Neuron (in vitro differentiated cells): Measurements from ENCODE around the gene KIAA0825.

Source experiments
- H2AFZ ChIP-seq: one replicate; pipeline ENCODE4 v1.6.1; 2013; ENCODE audit warnings: low read depth, mild to moderate bottlenecking, inconsistent platforms, low read length, moderate library complexity
- H3K27me3 ChIP-seq: one replicate; pipeline ENCODE4 v1.6.1; 2013; ENCODE audit warnings: low read length; ENCODE audit not compliant: insufficient read depth
- H3K36me3 ChIP-seq: one replicate; pipeline ENCODE4 v1.6.1; 2013; ENCODE audit warnings: low read length; ENCODE audit not compliant: insufficient read depth
- H3K4me1 ChIP-seq: one replicate; pipeline ENCODE4 v1.6.1; 2013; ENCODE audit warnings: low read length; ENCODE audit not compliant: insufficient read depth
- H3K4me3 ChIP-seq: 2 replicates; pipeline ENCODE4 v1.5.1; 2013; ENCODE audit warnings: mild to moderate bottlenecking, low read length, moderate library complexity
- H3K9me3 ChIP-seq: one replicate; pipeline ENCODE4 v1.6.1; 2013; ENCODE audit warnings: low read length

The KIAA0825 gene

DNA sequence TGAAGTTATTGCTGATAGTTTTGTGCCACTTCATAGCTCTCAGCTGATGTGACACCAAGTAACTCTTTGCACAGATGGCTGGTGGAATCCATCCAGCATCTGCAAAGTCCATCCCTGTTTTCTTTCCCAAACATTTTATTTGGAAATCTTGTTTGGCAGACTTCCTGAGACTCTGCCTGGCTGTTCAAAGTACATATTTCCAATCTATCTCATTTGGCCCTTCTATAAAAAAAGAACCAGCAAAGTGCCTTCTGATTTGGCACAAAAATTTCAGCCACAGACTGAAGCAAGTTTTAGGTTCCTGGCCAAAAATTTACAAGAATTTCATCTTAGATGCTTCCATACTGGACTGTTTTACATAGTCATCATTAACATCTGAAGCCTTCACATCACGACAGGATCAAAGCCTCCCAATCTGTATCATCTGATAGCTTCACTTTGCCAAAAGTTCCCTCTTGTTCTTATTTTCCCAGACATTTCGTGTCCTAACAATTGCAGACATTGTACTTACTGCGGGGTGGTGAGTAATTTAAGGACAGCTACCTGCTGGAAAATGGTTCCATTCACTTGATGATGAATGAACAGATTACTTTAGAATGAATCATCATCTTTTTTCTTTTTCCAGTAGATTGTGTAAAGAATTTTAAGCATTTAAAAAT lies 377.3 kb downstream of the KIAA0825 start:
- Histone ChIP-seq H3K27me3 (no peaks in the 10 kb centered on the region), H3K36me3 (no peaks in the 10 kb centered on the region), H3K9me3 (no peaks in the 10 kb centered on the region), H3K4me1 (peaks cover 5% of the 10 kb centered on the region), H2AFZ (no peak overlapping the region), H3K4me3 (no peak overlapping the region)

DNA sequence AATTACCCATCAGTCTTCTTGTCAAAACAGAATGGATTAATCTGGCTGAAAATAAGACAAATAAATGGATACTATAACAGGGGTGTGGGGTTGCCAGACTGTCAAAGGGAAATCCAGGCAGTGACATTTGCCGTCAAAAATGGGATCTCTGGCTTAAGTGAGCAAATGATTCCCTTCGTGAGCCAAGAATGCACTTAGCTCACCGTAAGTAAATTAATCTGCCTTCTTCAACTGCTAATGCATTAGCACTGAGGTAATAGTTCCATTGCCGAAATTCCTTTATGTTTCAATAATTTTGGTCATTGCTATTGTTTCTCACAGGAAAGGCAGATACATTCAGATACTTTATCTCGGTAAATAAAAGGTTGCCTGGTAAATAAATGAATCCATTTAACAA lies 377.8 kb downstream of the KIAA0825 start:
- Histone ChIP-seq H3K36me3 (no peaks in the 10 kb centered on the region), H3K27me3 (no peaks in the 10 kb centered on the region), H3K4me1 (peaks cover 5% of the 10 kb centered on the region), H2AFZ (no peak overlapping the region), H3K9me3 (peaks cover 2% of the 10 kb centered on the region), H3K4me3 (no peak overlapping the region)

DNA sequence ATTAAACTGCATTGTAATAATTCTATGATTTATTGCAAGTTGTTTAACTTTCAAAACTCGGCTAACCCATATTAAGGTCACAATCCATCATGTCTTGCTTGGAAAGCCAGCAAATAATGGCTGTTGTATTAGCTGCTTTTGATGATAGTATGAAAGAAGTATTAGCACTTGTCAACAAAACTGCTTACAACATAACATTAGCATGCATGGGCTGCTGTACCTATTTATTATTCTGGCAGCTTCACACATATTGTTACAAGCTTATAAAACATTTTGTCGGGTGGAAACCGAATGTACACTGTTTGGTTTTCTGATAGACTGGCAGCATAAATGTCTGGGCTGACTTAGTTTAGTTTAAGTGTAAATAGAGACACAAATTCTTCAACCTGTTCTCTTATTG lies 378.3 kb downstream of the KIAA0825 start:
- Histone ChIP-seq H3K27me3 (no peaks in the 10 kb centered on the region), H3K4me3 (no peak overlapping the region)

DNA sequence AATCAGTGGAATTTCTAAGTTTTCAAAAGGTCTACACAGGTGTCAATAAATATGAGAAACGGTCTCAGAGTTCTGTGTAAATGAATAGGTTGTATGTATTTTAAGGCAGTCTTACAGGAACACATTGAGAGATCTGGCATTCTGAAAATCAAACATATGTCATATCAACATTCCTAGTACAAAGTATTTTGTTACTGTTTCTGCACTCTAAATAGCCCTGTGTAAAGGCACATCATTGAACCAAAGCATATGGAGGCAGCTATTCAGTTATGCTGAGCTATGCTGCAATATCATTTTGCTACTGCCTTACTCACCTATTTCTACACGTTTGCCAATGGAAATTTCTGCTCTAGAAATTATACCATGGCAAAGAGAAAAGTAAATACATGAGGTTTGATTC lies 379.1 kb downstream of the KIAA0825 start:
- Histone ChIP-seq H3K4me3 (no peak overlapping the region), H3K4me1 (peaks cover 5% of the 10 kb centered on the region), H2AFZ (no peak overlapping the region), H3K36me3 (no peaks in the 10 kb centered on the region), H3K27me3 (no peaks in the 10 kb centered on the region), H3K9me3 (peaks cover 5% of the 10 kb centered on the region)

More for the DNA sequence above, 378.3 kb downstream of the KIAA0825 start:
- no peak overlapping the region for H2AFZ ChIP-seq
- peaks cover 5% of the 10 kb centered on the region for H3K9me3 ChIP-seq
- H3K36me3 ChIP-seq: no peaks in the 10 kb centered on the region
- peaks cover 5% of the 10 kb centered on the region for H3K4me1 ChIP-seq

GRCh38 chr5:94234987-94235386 lies 383.4 kb downstream of the KIAA0825 start:
- H3K4me1 ChIP-seq: no peaks in the 10 kb centered on the region
- H3K27me3 ChIP-seq: no peaks in the 10 kb centered on the region
- H3K4me3 ChIP-seq: no peak overlapping the region
- H3K9me3 ChIP-seq: peaks cover 7% of the 10 kb centered on the region
- H3K36me3 ChIP-seq: no peaks in the 10 kb centered on the region
- no peak overlapping the region for H2AFZ ChIP-seq

GRCh38 chr5:94228791-94229190 lies 389.6 kb downstream of the KIAA0825 start:
- no peak overlapping the region for H3K4me3 ChIP-seq

GRCh38 chr5:94223235-94223634 lies 395.2 kb downstream of the KIAA0825 start:
- no peak overlapping the region for H2AFZ ChIP-seq
- no peaks in the 10 kb centered on the region for H3K36me3 ChIP-seq
- H3K4me1 ChIP-seq: peaks cover 12% of the 10 kb centered on the region
- H3K4me3 ChIP-seq: no peak overlapping the region
- no peaks in the 10 kb centered on the region for H3K27me3 ChIP-seq
- no peaks in the 10 kb centered on the region for H3K9me3 ChIP-seq

More at GRCh38 chr5:94228791-94229190, 389.6 kb downstream of the KIAA0825 start:
- no peaks in the 10 kb centered on the region for H3K4me1 ChIP-seq
- peaks cover 1% of the 10 kb centered on the region for H3K9me3 ChIP-seq
- H2AFZ ChIP-seq: no peak overlapping the region
- no peaks in the 10 kb centered on the region for H3K36me3 ChIP-seq
- H3K27me3 ChIP-seq: no peaks in the 10 kb centered on the region

DNA sequence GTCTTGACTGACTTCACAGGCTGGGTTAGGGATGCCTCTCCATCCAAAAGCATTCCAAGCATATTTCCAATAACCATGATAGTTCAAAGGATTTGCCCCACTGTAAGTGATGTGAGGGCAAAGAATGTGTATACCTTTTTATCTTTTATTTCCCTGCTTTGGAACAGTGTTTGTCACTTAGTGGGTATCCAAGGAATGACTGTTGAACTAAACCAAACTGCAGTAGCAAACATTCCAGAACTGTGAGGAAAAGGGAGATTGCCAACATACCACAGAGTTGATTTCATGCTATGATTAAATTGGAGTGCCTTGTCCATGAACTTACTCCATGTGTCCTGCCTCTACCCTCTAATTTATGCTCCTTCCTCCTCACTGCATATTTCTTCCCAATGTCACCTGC lies 400.0 kb downstream of the KIAA0825 start:
- no peak overlapping the region for H2AFZ ChIP-seq
- H3K27me3 ChIP-seq: no peaks in the 10 kb centered on the region
- peaks cover 12% of the 10 kb centered on the region for H3K4me1 ChIP-seq
- H3K9me3 ChIP-seq: no peaks in the 10 kb centered on the region
- H3K36me3 ChIP-seq: no peaks in the 10 kb centered on the region
- H3K4me3 ChIP-seq: no peak overlapping the region

DNA sequence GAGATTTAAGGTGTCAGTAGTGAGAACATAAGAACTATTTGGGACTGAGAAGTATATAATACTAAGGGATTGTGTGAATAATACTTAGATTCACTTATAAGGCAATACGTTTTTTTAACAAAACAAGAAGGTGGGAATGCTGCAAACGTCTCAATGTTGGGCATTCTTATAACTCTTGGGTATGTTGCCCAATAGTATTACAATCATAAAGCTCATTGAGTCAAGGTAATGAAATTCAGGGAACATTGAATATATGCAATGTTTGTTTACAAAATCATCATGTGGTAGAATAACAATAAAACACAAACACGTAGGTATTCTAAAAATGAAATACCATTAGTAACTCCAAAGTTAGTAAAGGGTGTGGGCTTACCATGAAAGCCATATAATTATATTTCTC lies 400.7 kb downstream of the KIAA0825 start:
- no peaks in the 10 kb centered on the region for H3K27me3 ChIP-seq
- H3K36me3 ChIP-seq: no peaks in the 10 kb centered on the region
- no peaks in the 10 kb centered on the region for H3K9me3 ChIP-seq
- H3K4me3 ChIP-seq: no peak overlapping the region
- peaks cover 12% of the 10 kb centered on the region for H3K4me1 ChIP-seq
- no peak overlapping the region for H2AFZ ChIP-seq

GRCh38 chr5:94217216-94217615 lies 401.2 kb downstream of the KIAA0825 start:
- Histone ChIP-seq H2AFZ (no peak overlapping the region), H3K27me3 (no peaks in the 10 kb centered on the region), H3K4me3 (no peak overlapping the region), H3K4me1 (peaks cover 9% of the 10 kb centered on the region), H3K36me3 (no peaks in the 10 kb centered on the region), H3K9me3 (no peaks in the 10 kb centered on the region)

DNA sequence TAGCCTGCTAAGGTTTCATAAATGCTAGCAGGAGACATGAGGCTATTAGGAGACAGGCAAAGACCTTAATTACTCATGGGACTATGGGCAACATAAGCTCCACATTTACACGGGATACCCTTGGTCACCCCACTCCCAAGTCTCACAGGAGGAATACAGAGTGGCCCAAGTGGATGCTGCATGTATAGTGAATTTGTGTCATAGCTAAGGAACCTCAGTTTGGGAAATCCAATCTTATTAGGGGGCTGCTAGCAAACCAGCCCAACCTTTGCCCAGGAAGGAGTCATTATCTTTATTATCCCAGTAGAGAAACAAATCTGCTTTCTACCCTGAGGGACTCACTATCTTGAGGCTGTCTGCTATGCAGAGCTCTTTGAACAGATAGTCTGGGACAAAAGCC lies 405.9 kb downstream of the KIAA0825 start:
- Histone ChIP-seq H3K4me3 (no peak overlapping the region), H3K9me3 (no peaks in the 10 kb centered on the region), H2AFZ (no peak overlapping the region), H3K36me3 (no peaks in the 10 kb centered on the region), H3K27me3 (no peaks in the 10 kb centered on the region), H3K4me1 (no peaks in the 10 kb centered on the region)

DNA sequence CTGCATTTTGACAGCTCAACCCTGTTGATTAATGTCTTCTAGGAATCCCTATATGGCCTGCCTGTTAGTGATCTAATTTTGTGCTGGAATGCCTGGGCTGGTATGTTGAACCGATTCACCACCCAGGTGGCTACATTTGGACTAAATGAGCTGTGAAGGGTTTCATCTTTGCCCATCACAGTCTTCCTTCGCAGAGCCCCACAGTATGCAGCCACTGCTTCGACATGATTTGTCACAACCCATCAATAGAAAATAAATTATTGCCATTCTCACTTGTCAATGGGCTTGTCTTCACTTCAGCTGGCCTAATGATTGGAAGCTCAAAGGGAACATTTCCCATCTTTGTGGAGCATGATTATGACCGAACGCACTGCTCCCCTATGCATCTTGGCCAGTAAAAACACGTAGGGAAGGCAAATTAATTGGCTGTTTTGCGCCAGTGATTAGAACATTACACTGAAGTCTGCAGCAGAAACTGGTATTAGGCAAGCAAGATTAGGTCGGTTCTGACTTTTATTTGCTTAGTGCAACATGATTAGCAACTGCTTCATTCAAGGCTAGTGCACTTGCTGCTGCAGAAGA lies 408.5 kb downstream of the KIAA0825 start:
- no peak overlapping the region for H3K4me3 ChIP-seq
- no peaks in the 10 kb centered on the region for H3K36me3 ChIP-seq
- no peak overlapping the region for H2AFZ ChIP-seq
- H3K9me3 ChIP-seq: no peaks in the 10 kb centered on the region
- no peaks in the 10 kb centered on the region for H3K4me1 ChIP-seq
- no peaks in the 10 kb centered on the region for H3K27me3 ChIP-seq

DNA sequence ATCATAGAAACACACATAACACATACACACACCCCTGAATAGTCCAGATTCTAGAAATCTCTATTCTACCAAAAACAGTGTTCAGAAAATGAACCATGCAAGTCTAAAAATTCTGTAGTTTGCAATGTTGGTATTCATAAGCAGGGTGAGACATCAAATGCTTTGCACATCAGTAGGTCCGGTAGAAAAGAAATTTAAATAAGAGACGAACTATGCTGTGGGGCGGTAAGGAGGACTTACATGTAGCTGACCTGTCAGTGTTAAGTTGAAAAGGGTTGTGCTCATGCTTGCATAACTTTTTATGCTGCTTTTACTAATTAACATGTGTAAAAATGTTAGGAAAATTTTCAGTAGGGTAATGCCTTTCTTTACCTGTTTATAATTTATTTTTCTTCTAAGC lies 409.1 kb downstream of the KIAA0825 start:
- no peaks in the 10 kb centered on the region for H3K9me3 ChIP-seq
- H2AFZ ChIP-seq: no peak overlapping the region
- H3K36me3 ChIP-seq: no peaks in the 10 kb centered on the region
- H3K4me1 ChIP-seq: no peaks in the 10 kb centered on the region
- no peak overlapping the region for H3K4me3 ChIP-seq
- H3K27me3 ChIP-seq: no peaks in the 10 kb centered on the region

DNA sequence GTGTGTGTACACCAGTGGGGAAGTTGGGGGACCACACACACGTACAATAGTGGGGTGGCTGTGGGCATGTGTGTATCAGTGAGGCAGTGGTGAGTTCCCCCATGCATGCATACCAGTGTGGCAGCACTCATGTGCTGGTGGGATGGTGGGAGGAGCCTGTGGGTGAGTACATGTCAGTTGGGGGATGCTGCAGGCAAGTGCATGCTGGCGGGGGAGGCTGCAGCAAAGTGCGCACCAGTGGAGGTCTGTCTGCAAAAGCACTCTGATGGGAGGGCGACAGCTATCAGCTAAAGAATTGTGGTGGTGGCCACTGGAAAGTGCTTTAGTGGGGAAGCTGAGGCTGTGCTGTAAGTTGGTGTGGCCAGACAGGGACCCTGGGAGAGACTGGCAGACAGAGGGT lies 418.8 kb downstream of the KIAA0825 start:
- Histone ChIP-seq H3K36me3 (no peaks in the 10 kb centered on the region), H3K27me3 (no peaks in the 10 kb centered on the region), H3K4me1 (no peaks in the 10 kb centered on the region), H2AFZ (no peak overlapping the region), H3K4me3 (no peak overlapping the region), H3K9me3 (no peaks in the 10 kb centered on the region)
